ENCODE measurements around the gene ASB7. TPM values are rescaled to one million over a fixed set of nuclear protein-coding genes. Genes with fewer than 3 reads are reported as not detected.

Gene ASB7
- total and polyA plus RNA-seq, 4 donors: 3.3 to 18.3 (median 10.9) TPM

- DNase-seq: no peak
- no peak for TF ChIP-seq CTCF (IDR thresholded peaks at IDR 0.05; ENCODE audit: control extremely low read depth, extremely low read depth)
- 89 to 100% methylated on average over 3 of the region's 3 CpGs for WGBS, 2 donors
- H3K27me3 ChIP-seq (ENCODE audit: control insufficient read depth in 3 of 3, insufficient read depth in 3 of 3, low read length in 2 of 3): no peaks in the 10 kb centered on the region
- H3K36me3 ChIP-seq (ENCODE audit: control insufficient read depth in 4 of 4, insufficient read depth in 4 of 4, low read length in 4 of 4): peaks cover 0 to 4% (median 0%) of the 10 kb centered on the region in 4 donors
- no peak overlapping the region for H3K9ac ChIP-seq (ENCODE audit: insufficient read depth in 1 of 2, low read length in 2 of 2)
- ATAC-seq (ENCODE audit: insufficient read depth, low FRiP score): no peak
- peaks cover 3 to 12% (median 6%) of the 10 kb centered on the region in 5 donors for H3K4me1 ChIP-seq (ENCODE audit: control insufficient read depth in 5 of 5, insufficient read depth in 5 of 5, low read length in 5 of 5)
- H3K4me3 ChIP-seq: no peak overlapping the region
- H3K27ac ChIP-seq (ENCODE audit: low read depth in 1 of 2, low read length in 1 of 2): no peak overlapping the region
- no peaks in the 10 kb centered on the region for H3K9me3 ChIP-seq (ENCODE audit: control insufficient read depth in 4 of 4, insufficient read depth in 3 of 4, low read length in 3 of 4)
Observed at GRCh38 chr15:100595964-100596363, 6.4 kb upstream of the ASB7 start.

- Histone ChIP-seq H3K9me3 (ENCODE audit: control insufficient read depth in 4 of 4, insufficient read depth in 3 of 4, low read length in 3 of 4) (no peaks in the 10 kb centered on the region), H3K4me1 (ENCODE audit: control insufficient read depth in 5 of 5, insufficient read depth in 5 of 5, low read length in 5 of 5) (peaks cover 6 to 16% (median 9%) of the 10 kb centered on the region in 5 donors), H3K36me3 (ENCODE audit: control insufficient read depth in 4 of 4, insufficient read depth in 4 of 4, low read length in 4 of 4) (peaks cover 0 to 4% (median 0%) of the 10 kb centered on the region in 4 donors), H3K4me3 (no peak overlapping the region), H3K9ac (ENCODE audit: insufficient read depth in 1 of 2, low read length in 2 of 2) (no peak overlapping the region), H3K27ac (ENCODE audit: low read depth in 1 of 2, low read length in 1 of 2) (no peak overlapping the region), H3K27me3 (ENCODE audit: control insufficient read depth in 3 of 3, insufficient read depth in 3 of 3, low read length in 2 of 3) (no peaks in the 10 kb centered on the region)
- TF ChIP-seq CTCF (IDR thresholded peaks at IDR 0.05; ENCODE audit: control extremely low read depth, extremely low read depth): no peak
- no peak for DNase-seq
- 53 to 70% methylated on average over 7 of the region's 7 CpGs for WGBS, 2 donors
- peak; percentile 34 for ATAC-seq (ENCODE audit: insufficient read depth, low FRiP score)
Observed at GRCh38 chr15:100596792-100597191, 5.6 kb upstream of the ASB7 start.

- Histone ChIP-seq H3K4me3 (no peak overlapping the region), H3K36me3 (ENCODE audit: control insufficient read depth in 4 of 4, insufficient read depth in 4 of 4, low read length in 4 of 4) (no peaks in the 10 kb centered on the region), H3K27ac (ENCODE audit: low read depth in 1 of 2, low read length in 1 of 2) (no peak overlapping the region), H3K9me3 (ENCODE audit: control insufficient read depth in 4 of 4, insufficient read depth in 3 of 4, low read length in 3 of 4) (no peaks in the 10 kb centered on the region), H3K27me3 (ENCODE audit: control insufficient read depth in 3 of 3, insufficient read depth in 3 of 3, low read length in 2 of 3) (no peaks in the 10 kb centered on the region), H3K4me1 (ENCODE audit: control insufficient read depth in 5 of 5, insufficient read depth in 5 of 5, low read length in 5 of 5) (peaks cover 6 to 16% (median 9%) of the 10 kb centered on the region in 5 donors), H3K9ac (ENCODE audit: insufficient read depth in 1 of 2, low read length in 2 of 2) (no peak overlapping the region)
- DNase-seq (no peak), ATAC-seq (ENCODE audit: insufficient read depth, low FRiP score) (no peak)
- 88 to 94% methylated on average over 3 of the region's 3 CpGs for WGBS, 2 donors
- no peak for TF ChIP-seq CTCF (IDR thresholded peaks at IDR 0.05; ENCODE audit: control extremely low read depth, extremely low read depth)
Observed at GRCh38 chr15:100597862-100598261, 4.5 kb upstream of the ASB7 start.

GRCh38 chr15:100598655-100599054 lies 3.7 kb upstream of the ASB7 start:
- DNase-seq (no peak), ATAC-seq (ENCODE audit: insufficient read depth, low FRiP score) (no peak)
- H3K27ac ChIP-seq (ENCODE audit: low read depth in 1 of 2, low read length in 1 of 2): no peak overlapping the region
- no peaks in the 10 kb centered on the region for H3K9me3 ChIP-seq (ENCODE audit: control insufficient read depth in 4 of 4, insufficient read depth in 3 of 4, low read length in 3 of 4)
- 100% methylated on average over 1 of the region's 1 CpG for whole genome bisulfite sequencing, 2 donors
- H3K9ac ChIP-seq (ENCODE audit: insufficient read depth in 1 of 2, low read length in 2 of 2): no peak overlapping the region
- H3K27me3 ChIP-seq (ENCODE audit: control insufficient read depth in 3 of 3, insufficient read depth in 3 of 3, low read length in 2 of 3): no peaks in the 10 kb centered on the region
- TF ChIP-seq CTCF (IDR thresholded peaks at IDR 0.05; ENCODE audit: control extremely low read depth, extremely low read depth): no peak
- H3K4me1 ChIP-seq (ENCODE audit: control insufficient read depth in 5 of 5, insufficient read depth in 5 of 5, low read length in 5 of 5): peaks cover 6 to 24% (median 9%) of the 10 kb centered on the region in 5 donors
- H3K4me3 ChIP-seq: no peak overlapping the region
- no peaks in the 10 kb centered on the region for H3K36me3 ChIP-seq (ENCODE audit: control insufficient read depth in 4 of 4, insufficient read depth in 4 of 4, low read length in 4 of 4)
